Measurements from ENCODE around the gene SPATA31E1.

- TF ChIP-seq POLR2AphosphoS5 (IDR thresholded peaks at IDR 0.05; ENCODE audit: low read depth, low read length) (no peak), REST (IDR thresholded peaks at IDR 0.05; ENCODE audit: insufficient read depth in 1 of 2, low read depth in 2 of 2, low read length in 2 of 2) (no peak), SIN3A (IDR thresholded peaks at IDR 0.05; ENCODE audit: borderline replicate concordance, insufficient read depth, low read length) (no peak)
These were observed 7.6 kb upstream of the SPATA31E1 start for GRCh38 chr9:87875060-87875459.

Measured in PFSK-1 (cell line).